ENCODE results near the gene NPTN.

DNA sequence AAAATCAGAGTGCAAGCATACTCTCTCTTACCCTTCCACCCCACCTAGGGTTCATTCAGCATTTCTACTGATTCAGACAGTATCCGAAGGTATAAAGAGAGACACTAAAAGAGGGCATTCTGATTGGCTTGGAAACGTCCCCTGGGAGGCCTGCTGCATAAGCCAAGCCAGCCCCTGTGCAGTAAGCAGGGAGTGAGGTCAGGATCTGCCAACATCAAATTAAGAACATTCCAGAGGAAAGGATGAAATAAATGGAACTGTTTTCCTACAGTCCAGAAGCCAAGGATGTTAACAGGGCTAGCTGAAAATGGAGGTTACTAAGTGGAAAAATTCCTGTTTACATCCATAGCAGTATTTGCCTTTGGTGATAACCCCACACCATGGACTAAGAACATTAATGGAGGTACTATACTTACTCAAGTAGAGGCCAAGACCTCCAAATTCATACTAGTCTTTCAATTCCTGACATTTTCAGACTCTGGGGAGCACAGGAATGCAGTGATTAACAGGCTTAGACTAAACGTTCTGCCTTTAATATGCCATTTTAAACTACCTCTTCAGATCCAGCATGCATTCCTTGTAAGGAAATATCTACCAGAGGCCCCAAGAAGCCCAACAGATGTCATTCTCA is 34.5 kb downstream of the NPTN start:
- TF ChIP-seq, protein P1, sequence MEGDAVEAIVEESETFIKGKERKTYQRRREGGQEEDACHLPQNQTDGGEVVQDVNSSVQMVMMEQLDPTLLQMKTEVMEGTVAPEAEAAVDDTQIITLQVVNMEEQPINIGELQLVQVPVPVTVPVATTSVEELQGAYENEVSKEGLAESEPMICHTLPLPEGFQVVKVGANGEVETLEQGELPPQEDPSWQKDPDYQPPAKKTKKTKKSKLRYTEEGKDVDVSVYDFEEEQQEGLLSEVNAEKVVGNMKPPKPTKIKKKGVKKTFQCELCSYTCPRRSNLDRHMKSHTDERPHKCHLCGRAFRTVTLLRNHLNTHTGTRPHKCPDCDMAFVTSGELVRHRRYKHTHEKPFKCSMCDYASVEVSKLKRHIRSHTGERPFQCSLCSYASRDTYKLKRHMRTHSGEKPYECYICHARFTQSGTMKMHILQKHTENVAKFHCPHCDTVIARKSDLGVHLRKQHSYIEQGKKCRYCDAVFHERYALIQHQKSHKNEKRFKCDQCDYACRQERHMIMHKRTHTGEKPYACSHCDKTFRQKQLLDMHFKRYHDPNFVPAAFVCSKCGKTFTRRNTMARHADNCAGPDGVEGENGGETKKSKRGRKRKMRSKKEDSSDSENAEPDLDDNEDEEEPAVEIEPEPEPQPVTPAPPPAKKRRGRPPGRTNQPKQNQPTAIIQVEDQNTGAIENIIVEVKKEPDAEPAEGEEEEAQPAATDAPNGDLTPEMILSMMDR (conservative IDR thresholded peaks at IDR 0.05; ENCODE audit: low read depth, low read length), result no peak
- TF ChIP-seq EZH2 (IDR thresholded peaks at IDR 0.05; ENCODE audit: low read length, unreplicated experiment), result no peak

Data from PC-3 (cell line).